Panc1 (cell line): ENCODE data around the gene MOV10. TPM values are rescaled to one million over a fixed set of nuclear protein-coding genes. Genes with fewer than 3 reads are reported as not detected.

Experiments
- ATAC-seq: fragments of 200-7000 bp; cut with Tn5 transposase; 2 replicates; pipeline ENCODE4 v1.9.1; 2020; ENCODE audit warnings: mild to moderate bottlenecking, moderate library complexity
- BruUV-seq: library from RNA; stranded (reverse); fragments of 400-500 nt; replicated peaks from 2 replicates; lab custom pipeline; 2021; lab: Mats Ljungman, UMichigan
- CTCF ChIA-PET: fragments of 300-600 bp; sonication (Branson Sonifier 250); formaldehyde crosslinking; loops from one replicate; lab custom pipeline; 2022; ENCODE audit warnings: antibody characterized with exemption; lab: Charles Lee
- POLR2A ChIA-PET: fragments of 300-600 bp; sonication (Branson Sonifier 250); formaldehyde crosslinking; loops from one replicate; lab custom pipeline; 2022; ENCODE audit warnings: antibody characterized with exemption; lab: Charles Lee
- DNase-seq: peaks from one replicate; pipeline ENCODE4 v3.0.0-alpha.2; 2010; ENCODE audit warnings: low read depth, low spot score
- H3K27ac ChIP-seq: 2 replicates; pipeline ENCODE4 v1.5.1; 2011; ENCODE audit warnings: mild to moderate bottlenecking, low read length, inconsistent platforms
- H3K27me3 ChIP-seq: fragments of 200-500 bp; sonication (Bioruptor generic); 2 replicates; pipeline ENCODE4 v1.6.0; 2014; ENCODE audit warnings: low read length, inconsistent platforms; ENCODE audit not compliant: control insufficient read depth, insufficient read depth
- H3K36me3 ChIP-seq: fragments of 200-500 bp; sonication (Bioruptor generic); 2 replicates; pipeline ENCODE4 v1.5.1; 2014; ENCODE audit warnings: inconsistent platforms, mild to moderate bottlenecking, low read length, moderate library complexity; ENCODE audit not compliant: control insufficient read depth, insufficient read depth
- H3K4me1 ChIP-seq: 2 replicates; pipeline ENCODE4 v1.5.1; 2011; ENCODE audit warnings: inconsistent platforms, mild to moderate bottlenecking, low read length, moderate library complexity; ENCODE audit not compliant: control insufficient read depth, insufficient read depth
- H3K4me3 ChIP-seq, 2 experiments: 2 replicates each; pipeline ENCODE4 v1.5.1; 2011 to 2012; ENCODE audit warnings: low read depth in 2 of 2, low read length in 2 of 2, mild to moderate bottlenecking in 2 of 2, inconsistent platforms in 1 of 2, moderate library complexity in 1 of 2
- H3K9me3 ChIP-seq: fragments of 200-500 bp; sonication (Bioruptor generic); 2 replicates; pipeline ENCODE4 v1.5.1; 2014; ENCODE audit warnings: low read depth, mild to moderate bottlenecking, inconsistent platforms, low read length, moderate library complexity; ENCODE audit not compliant: control insufficient read depth, insufficient read depth
- POLR2AphosphoS5 ChIP-seq: IDR thresholded peaks from 2 replicates; pipeline ENCODE4 v1.6.1; 2012; ENCODE audit warnings: mild to moderate bottlenecking, low read depth, low read length, moderate library complexity
- SIN3A ChIP-seq: IDR thresholded peaks from 2 replicates; pipeline ENCODE4 v1.6.1; 2012; ENCODE audit warnings: low read depth, mild to moderate bottlenecking, low read length, moderate library complexity, borderline replicate concordance; ENCODE audit not compliant: insufficient read depth
- TCF7L2 ChIP-seq: IDR thresholded peaks from 2 replicates; pipeline ENCODE4 v1.6.1; 2011; ENCODE audit warnings: mild to moderate bottlenecking, low read depth, low read length, inconsistent platforms
- in situ Hi-C: cut with HindIII; loops from 2 replicates; pipeline ENCODE4 v1.10.0; 2016; ENCODE audit warnings: low sequenced_read_pairs, low pct_unique_long_range_greater_than_20kb
- intact Hi-C: fragments of 100-400 bp; cut with micrococcal nuclease; formaldehyde crosslinking; loops from one replicate; pipeline ENCODE4 v1.10.0; 2022; ENCODE audit not compliant: unreplicated experiment
- total RNA-seq: library from RNA; stranded (reverse); gene quantifications from one replicate; pipeline ENCODE4 v1.2.1, GENCODE V29; 2021; ENCODE audit not compliant: unreplicated experiment
- TF ChIP-seq, protein P1 (sequence below): fragments of 450-650 bp; IDR thresholded peaks from 2 replicates; pipeline ENCODE4 v1.5.1; 2017; ENCODE audit warnings: mild to moderate bottlenecking
- TF ChIP-seq, protein P2 (sequence below), 2 experiments: IDR thresholded peaks; 2 replicates each; pipeline ENCODE4 v1.6.1; 2011 to 2012; ENCODE audit warnings: low read depth in 2 of 2, control low read depth in 1 of 2, low read length in 1 of 2, mild to moderate bottlenecking in 1 of 2, moderate library complexity in 1 of 2; ENCODE audit not compliant: insufficient read depth in 1 of 2

MOV10 gene
- total RNA-seq, 1 experiment from 2014 or later = 106 TPM

DNA sequence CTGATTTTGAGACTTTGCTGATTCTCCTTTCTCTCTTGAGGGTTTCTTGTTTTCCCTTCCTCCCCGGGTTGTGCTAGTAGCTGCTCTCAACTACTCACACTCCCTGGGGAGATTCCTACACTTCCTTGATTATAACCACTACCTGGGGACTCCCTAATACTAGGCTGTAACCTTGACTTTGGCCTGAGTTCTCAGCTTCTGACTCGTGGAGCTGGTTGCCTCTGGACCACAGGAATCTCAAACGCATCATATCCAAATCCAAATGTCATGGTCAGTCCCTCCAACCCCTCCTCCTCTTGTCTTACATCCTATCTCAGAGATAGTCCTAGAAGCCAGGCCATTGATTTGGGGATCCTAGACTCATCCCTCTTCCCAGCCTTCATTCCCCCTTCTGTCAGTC lies 12.0 kb downstream of the MOV10 start:
- intact Hi-C loops (no loop called here), in situ Hi-C loops (no loop called here)
- CTCF ChIA-PET = no interaction called here
- Histone ChIP-seq H3K9me3 (no peaks in the 10 kb centered on the region), H3K4me1 (no peaks in the 10 kb centered on the region), H3K27ac (no peak overlapping the region), H3K4me3 (no peak overlapping the region), H3K27me3 (no peaks in the 10 kb centered on the region), H3K36me3 (no peaks in the 10 kb centered on the region; the same call in 1 of the 2 replicates)
- BruUV-seq = no TSS peak
- POLR2A ChIA-PET = no interaction called here
- no peak for DNase-seq
- no peak for ATAC-seq
- no peak for TF ChIP-seq POLR2AphosphoS5
- TF ChIP-seq TCF7L2 = no peak
- no peak for TF ChIP-seq SIN3A
- TF ChIP-seq, protein P1, sequence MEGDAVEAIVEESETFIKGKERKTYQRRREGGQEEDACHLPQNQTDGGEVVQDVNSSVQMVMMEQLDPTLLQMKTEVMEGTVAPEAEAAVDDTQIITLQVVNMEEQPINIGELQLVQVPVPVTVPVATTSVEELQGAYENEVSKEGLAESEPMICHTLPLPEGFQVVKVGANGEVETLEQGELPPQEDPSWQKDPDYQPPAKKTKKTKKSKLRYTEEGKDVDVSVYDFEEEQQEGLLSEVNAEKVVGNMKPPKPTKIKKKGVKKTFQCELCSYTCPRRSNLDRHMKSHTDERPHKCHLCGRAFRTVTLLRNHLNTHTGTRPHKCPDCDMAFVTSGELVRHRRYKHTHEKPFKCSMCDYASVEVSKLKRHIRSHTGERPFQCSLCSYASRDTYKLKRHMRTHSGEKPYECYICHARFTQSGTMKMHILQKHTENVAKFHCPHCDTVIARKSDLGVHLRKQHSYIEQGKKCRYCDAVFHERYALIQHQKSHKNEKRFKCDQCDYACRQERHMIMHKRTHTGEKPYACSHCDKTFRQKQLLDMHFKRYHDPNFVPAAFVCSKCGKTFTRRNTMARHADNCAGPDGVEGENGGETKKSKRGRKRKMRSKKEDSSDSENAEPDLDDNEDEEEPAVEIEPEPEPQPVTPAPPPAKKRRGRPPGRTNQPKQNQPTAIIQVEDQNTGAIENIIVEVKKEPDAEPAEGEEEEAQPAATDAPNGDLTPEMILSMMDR = no peak
- TF ChIP-seq, protein P2, sequence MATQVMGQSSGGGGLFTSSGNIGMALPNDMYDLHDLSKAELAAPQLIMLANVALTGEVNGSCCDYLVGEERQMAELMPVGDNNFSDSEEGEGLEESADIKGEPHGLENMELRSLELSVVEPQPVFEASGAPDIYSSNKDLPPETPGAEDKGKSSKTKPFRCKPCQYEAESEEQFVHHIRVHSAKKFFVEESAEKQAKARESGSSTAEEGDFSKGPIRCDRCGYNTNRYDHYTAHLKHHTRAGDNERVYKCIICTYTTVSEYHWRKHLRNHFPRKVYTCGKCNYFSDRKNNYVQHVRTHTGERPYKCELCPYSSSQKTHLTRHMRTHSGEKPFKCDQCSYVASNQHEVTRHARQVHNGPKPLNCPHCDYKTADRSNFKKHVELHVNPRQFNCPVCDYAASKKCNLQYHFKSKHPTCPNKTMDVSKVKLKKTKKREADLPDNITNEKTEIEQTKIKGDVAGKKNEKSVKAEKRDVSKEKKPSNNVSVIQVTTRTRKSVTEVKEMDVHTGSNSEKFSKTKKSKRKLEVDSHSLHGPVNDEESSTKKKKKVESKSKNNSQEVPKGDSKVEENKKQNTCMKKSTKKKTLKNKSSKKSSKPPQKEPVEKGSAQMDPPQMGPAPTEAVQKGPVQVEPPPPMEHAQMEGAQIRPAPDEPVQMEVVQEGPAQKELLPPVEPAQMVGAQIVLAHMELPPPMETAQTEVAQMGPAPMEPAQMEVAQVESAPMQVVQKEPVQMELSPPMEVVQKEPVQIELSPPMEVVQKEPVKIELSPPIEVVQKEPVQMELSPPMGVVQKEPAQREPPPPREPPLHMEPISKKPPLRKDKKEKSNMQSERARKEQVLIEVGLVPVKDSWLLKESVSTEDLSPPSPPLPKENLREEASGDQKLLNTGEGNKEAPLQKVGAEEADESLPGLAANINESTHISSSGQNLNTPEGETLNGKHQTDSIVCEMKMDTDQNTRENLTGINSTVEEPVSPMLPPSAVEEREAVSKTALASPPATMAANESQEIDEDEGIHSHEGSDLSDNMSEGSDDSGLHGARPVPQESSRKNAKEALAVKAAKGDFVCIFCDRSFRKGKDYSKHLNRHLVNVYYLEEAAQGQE (IDR thresholded peaks at IDR 0.05; ENCODE audit: insufficient read depth in 1 of 2, low read depth in 2 of 2, low read length in 1 of 2) = no peak

DNA sequence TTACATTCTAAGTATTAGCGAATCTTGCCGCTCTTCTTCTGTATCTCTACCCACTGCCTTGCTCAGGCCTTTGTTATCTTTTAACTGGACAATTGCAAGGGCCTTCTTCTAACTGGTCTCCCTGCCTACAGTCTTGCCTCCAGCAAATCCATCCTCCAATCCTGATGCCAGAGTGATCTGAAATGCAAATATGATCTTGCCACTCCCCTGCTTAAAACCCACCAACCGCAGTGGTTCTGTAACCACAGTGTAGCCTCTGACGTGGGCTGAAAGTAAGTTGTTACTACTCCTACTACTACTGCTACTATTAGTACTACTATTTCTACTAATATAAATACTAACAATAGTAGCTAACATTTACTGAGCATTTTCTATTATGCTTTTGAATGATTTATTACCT lies 12.4 kb downstream of the MOV10 start:
- intact Hi-C loops = no loop called here
- H3K9me3 ChIP-seq = no peaks in the 10 kb centered on the region
- ChIA-PET CTCF (no interaction called here), POLR2A (no interaction called here)
- in situ Hi-C loops = no loop called here
- H3K27ac ChIP-seq = no peak overlapping the region
- TF ChIP-seq, protein P2 (IDR thresholded peaks at IDR 0.05; ENCODE audit: insufficient read depth in 1 of 2, low read depth in 2 of 2, low read length in 1 of 2) = no peak
- TF ChIP-seq, protein P1 = no peak
- TF ChIP-seq SIN3A (no peak), TCF7L2 (no peak), POLR2AphosphoS5 (no peak)
- no peak overlapping the region for H3K4me3 ChIP-seq
- no peaks in the 10 kb centered on the region for H3K4me1 ChIP-seq
- no TSS peak for BruUV-seq
- no peaks in the 10 kb centered on the region for H3K27me3 ChIP-seq
- DNase-seq (no peak), ATAC-seq (no peak)
- H3K36me3 ChIP-seq = no peaks in the 10 kb centered on the region; the same call in 1 of the 2 replicates
